GM13977 (cell line): ENCODE results near the gene PRRC1.
A peak's percentile ranks its signal among the peaks of the same experiment; 100 is the strongest.

Experiments used
- DNase-seq: peaks from one replicate; pipeline ENCODE4 v3.0.0; 2012; ENCODE audit warnings: low spot score
- in situ Hi-C: fragments of 300-500 bp; cut with MboI; formaldehyde crosslinking; loops from one replicate; pipeline ENCODE4 v1.12.0; 2022; ENCODE audit warnings: low sequenced_read_pairs, low pct_unique_long_range_greater_than_20kb, mixed read lengths, inconsistent platforms; ENCODE audit not compliant: unreplicated experiment
- TF ChIP-seq, protein P1 (sequence below): IDR thresholded peaks from 2 replicates; pipeline ENCODE4 v1.5.1; 2012; ENCODE audit warnings: mild to moderate bottlenecking, control low read depth; ENCODE audit not compliant: insufficient read depth; ENCODE audit errors: extremely low read depth, missing control alignments

Gene PRRC1

DNA sequence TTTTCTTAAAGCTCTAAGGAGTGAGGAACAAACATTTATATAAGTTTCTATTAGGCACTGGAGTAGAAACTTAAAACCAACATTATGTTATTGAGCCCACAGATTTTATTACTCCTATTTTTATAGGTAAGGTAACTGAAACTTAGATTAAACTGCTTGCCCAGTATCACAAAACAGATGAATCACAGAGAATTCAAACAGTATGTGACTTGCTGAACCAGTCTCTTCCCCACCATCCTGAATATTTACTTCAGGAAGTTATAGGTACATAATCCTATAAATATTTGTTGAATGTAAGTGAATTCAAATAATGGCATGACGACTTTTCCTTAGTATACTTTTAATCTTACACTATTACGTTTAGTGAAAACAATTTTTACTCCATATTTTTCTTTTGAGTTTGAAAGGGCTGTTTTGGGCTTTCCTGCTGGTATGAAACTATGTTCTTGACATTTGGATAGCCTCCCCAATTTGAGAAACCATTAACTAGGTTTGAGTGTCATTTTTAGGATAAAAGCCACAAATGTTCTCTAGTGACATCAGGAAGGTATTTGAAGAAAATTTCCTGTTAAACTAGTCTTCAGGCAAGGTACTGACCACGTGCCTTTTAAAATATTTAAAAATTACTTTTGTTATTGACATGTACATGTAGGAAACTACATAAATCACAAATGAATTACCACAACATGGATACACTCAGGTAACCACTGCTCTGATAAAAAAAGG, 39.3 kb downstream of the PRRC1 start:
- DNase-seq = no peak
- in situ Hi-C loops = loop anchor here (25.0 kb wide), 1 partner anchor 306 kb away; no protein-coding TSS in a partner anchor
- TF ChIP-seq, protein P1, sequence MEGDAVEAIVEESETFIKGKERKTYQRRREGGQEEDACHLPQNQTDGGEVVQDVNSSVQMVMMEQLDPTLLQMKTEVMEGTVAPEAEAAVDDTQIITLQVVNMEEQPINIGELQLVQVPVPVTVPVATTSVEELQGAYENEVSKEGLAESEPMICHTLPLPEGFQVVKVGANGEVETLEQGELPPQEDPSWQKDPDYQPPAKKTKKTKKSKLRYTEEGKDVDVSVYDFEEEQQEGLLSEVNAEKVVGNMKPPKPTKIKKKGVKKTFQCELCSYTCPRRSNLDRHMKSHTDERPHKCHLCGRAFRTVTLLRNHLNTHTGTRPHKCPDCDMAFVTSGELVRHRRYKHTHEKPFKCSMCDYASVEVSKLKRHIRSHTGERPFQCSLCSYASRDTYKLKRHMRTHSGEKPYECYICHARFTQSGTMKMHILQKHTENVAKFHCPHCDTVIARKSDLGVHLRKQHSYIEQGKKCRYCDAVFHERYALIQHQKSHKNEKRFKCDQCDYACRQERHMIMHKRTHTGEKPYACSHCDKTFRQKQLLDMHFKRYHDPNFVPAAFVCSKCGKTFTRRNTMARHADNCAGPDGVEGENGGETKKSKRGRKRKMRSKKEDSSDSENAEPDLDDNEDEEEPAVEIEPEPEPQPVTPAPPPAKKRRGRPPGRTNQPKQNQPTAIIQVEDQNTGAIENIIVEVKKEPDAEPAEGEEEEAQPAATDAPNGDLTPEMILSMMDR = no peak

DNA sequence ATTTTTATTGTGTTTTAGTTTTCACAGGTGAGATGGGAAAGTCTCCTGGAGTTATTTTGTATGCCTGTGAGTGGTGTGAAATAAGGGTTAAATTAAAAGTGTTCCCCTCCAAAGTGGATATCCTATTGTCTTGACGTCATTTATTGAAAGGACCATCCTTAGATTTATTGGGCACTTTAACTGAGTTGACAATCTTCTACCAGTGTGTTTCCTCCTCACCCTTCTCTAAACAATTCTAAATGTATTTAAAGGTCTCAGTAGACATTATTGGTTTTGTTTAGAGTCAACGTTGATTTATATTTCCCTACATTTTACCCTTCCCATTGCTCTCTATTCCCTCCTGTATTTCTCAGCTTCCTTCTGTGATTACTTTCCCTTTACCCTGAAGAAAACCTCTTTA, 40.8 kb downstream of the PRRC1 start:
- no peak for DNase-seq
- in situ Hi-C loops = loop anchor here (25.0 kb wide), 1 partner anchor 304 kb away; no protein-coding TSS in a partner anchor
- TF ChIP-seq, protein P1 = no peak

DNA sequence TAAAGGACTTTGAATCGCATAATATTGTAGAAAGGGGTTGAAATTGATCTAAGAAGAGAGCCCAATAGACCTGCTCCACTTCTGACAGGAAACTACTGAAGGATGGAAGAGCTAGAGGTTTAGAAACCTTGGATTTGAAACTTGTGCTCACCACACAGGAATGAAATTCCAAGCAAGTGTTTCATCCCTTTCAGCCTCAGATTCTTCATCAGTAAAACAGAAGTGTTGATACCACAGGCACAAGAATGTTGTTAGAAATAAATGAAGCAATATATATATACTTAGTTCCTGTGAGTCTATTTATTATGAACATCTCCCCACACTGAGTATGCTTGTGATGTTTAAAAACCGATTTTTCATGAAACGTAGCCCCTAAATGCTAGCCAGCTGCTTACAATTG, 43.8 kb downstream of the PRRC1 start:
- no peak for DNase-seq
- TF ChIP-seq, protein P1 = no peak
- in situ Hi-C loops = loop anchor here (10.0 to 25.0 kb wide), 2 partner anchors 301 to 644 kb away; no protein-coding TSS in a partner anchor

DNA sequence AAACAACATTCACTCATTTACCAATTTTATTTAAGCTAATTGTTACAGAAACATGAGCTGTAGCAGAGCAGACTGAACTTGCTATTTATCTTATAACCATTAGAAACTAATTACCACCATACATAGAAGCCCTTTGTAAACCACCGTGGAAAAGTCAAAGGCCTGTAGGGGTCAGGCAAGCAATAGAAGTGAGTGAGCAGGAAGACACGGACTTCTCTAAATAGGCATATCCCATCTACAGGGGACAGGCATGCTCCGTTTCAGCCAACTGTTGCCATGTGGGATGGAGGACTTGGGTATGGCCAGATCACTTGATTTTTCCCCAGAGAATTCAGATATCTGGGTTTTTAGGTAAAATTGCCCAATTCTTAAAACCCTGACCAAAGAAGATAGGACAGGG, 44.8 kb downstream of the PRRC1 start:
- DNase-seq = no peak
- in situ Hi-C loops = loop anchor here (10.0 to 25.0 kb wide), 2 partner anchors 300 to 643 kb away; no protein-coding TSS in a partner anchor
- TF ChIP-seq, protein P1 = peak; percentile 62

DNA sequence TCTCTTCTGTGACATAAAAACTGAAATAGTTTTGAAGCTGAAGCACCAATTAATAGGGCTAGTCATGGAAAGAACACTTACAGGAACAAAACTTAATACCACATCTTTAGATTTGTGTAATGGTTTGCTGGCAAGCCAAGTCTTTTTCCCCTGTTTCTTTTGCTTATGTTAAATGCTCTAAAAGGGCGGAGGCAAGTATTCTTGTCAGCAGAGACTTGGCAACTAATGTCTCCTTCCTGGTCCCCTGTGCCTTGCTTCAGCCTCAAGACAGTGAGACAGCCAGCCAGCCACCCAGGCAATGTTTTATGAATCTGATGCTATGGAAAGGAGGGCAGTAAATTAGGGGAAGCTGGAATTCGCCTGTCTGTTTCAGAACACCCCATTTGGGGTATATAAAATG, 45.7 kb downstream of the PRRC1 start:
- no peak for DNase-seq
- TF ChIP-seq, protein P1 = no peak
- in situ Hi-C loops = loop anchor here (10.0 to 25.0 kb wide), 2 partner anchors 299 to 642 kb away; no protein-coding TSS in a partner anchor

DNA sequence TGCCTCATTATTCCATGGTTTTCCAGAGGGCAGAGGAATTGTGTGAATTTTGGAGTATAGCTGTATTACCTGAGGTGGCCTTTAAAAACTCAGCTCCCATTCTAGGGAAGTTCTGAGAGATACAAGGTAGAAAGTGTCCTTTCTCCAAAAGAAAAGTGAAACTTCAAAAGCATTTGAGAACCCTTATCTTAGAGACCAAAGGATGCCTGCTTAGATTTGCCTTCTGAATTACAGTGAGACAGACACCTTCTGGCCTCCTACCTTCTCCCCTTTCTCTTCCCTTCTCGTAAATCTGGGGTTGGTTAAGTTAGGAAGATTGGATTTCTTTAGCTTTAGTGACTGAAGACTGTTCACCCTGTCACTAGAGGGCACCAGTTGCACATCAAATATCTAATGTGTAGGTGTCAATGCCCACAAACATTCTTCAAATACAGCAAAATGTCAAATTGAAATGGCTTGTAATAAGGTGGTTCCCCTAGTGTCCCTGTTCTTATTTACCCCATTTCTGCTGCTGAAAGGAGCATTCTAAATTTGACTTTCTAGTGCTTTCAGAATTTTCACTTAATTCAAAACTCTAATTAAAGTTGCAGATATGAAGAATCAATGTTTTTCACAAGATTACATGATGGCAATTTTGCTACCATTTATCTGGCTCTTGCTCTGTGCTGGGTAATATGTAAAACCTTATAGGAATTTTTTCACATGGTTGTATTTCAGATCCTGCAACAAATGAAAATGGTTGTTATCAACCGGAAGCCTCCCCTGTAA, 46.7 kb downstream of the PRRC1 start:
- in situ Hi-C loops = loop anchor here (10.0 to 25.0 kb wide), 2 partner anchors 298 to 641 kb away; no protein-coding TSS in a partner anchor
- DNase-seq = peak; percentile 60
- TF ChIP-seq, protein P1 = peak; percentile 78
